Naive thymus-derived CD4-positive, alpha-beta T cell (primary cell): Measurements from ENCODE around the gene COL5A1. TPM values are rescaled to one million over a fixed set of nuclear protein-coding genes. Genes with fewer than 3 reads are reported as not detected.

Experiments
- ATAC-seq: fragments of 150-1000 bp; cut with Tn5 transposase; 2 replicates; pipeline ENCODE4 v1.10.0; 2021; ENCODE audit warnings: mild to moderate bottlenecking, moderate library complexity
- CTCF ChIA-PET: fragments of 350-600 bp; sonication (Branson Sonifier 250); formaldehyde crosslinking; loops from one replicate; lab custom pipeline; 2021; ENCODE audit warnings: antibody characterized with exemption; lab: Charles Lee
- POLR2A ChIA-PET: fragments of 350-600 bp; sonication (Branson Sonifier 250); formaldehyde crosslinking; loops from one replicate; lab custom pipeline; 2021; ENCODE audit warnings: antibody characterized with exemption, inconsistent platforms; lab: Charles Lee
- DNase-seq, 9 donors: peaks; one replicate each; pipeline versions ENCODE4 v3.0.0 to v3.0.0-alpha.2; 2020 to 2022; ENCODE audit warnings: mixed read lengths in 1 of 9
- H3K27ac ChIP-seq: one replicate; pipeline ENCODE4 v1.7.0; 2013; ENCODE audit warnings: mild to moderate bottlenecking, low read depth, low read length, moderate library complexity
- H3K27me3 ChIP-seq, 2 donors: one replicate each; pipeline ENCODE4 v1.7.0; 2013; ENCODE audit warnings: low read length in 2 of 2, mild to moderate bottlenecking in 2 of 2, moderate library complexity in 2 of 2; ENCODE audit not compliant: control insufficient read depth in 2 of 2, insufficient read depth in 2 of 2
- H3K36me3 ChIP-seq, 3 experiments: 1 replicate in 2 of 3; 2 replicates in 1 of 3; pipeline ENCODE4 v1.7.0; 2013; ENCODE audit warnings: low read length in 3 of 3, mild to moderate bottlenecking in 3 of 3, moderate library complexity in 1 of 3; ENCODE audit not compliant: insufficient read depth in 3 of 3, control insufficient read depth in 2 of 3
- H3K4me1 ChIP-seq, 2 donors: one replicate each; pipeline ENCODE4 v1.7.0; 2013; ENCODE audit warnings: low read length in 2 of 2, mild to moderate bottlenecking in 2 of 2, moderate library complexity in 1 of 2; ENCODE audit not compliant: control insufficient read depth in 2 of 2, insufficient read depth in 2 of 2
- H3K4me3 ChIP-seq: 2 replicates; pipeline ENCODE4 v1.7.0; 2013; ENCODE audit warnings: mild to moderate bottlenecking, low read length
- H3K9me3 ChIP-seq, 3 experiments: 1 replicate in 2 of 3; 2 replicates in 1 of 3; pipeline ENCODE4 v1.7.0; 2013; ENCODE audit warnings: low read length in 3 of 3; ENCODE audit not compliant: control insufficient read depth in 2 of 3
- H3K27ac Mint-ChIP-seq, 9 donors: one replicate each; pipeline ENCODE4 v1.8.0; 2020 to 2022; ENCODE audit warnings: mixed read lengths in 9 of 9, mild to moderate bottlenecking in 8 of 9, moderate library complexity in 5 of 9, inconsistent platforms in 2 of 9
- H3K27me3 Mint-ChIP-seq, 5 donors: one replicate each; pipeline ENCODE4 v1.8.0; 2021 to 2022; ENCODE audit warnings: mixed read lengths in 5 of 5, mild to moderate bottlenecking in 1 of 5
- H3K36me3 Mint-ChIP-seq, 5 donors: one replicate each; pipeline ENCODE4 v1.8.0; 2020 to 2022; ENCODE audit warnings: mixed read lengths in 5 of 5, mild to moderate bottlenecking in 3 of 5, inconsistent platforms in 1 of 5
- H3K4me1 Mint-ChIP-seq, 7 donors: one replicate each; pipeline ENCODE4 v1.8.0; 2020 to 2022; ENCODE audit warnings: mixed read lengths in 7 of 7, mild to moderate bottlenecking in 3 of 7, inconsistent platforms in 1 of 7
- H3K4me3 Mint-ChIP-seq, 10 donors: one replicate each; pipeline ENCODE4 v1.8.0; 2020 to 2022; ENCODE audit warnings: mild to moderate bottlenecking in 10 of 10, mixed read lengths in 10 of 10, moderate library complexity in 6 of 10, inconsistent platforms in 2 of 10
- H3K9me3 Mint-ChIP-seq, 11 donors: one replicate each; pipeline ENCODE4 v1.8.0; 2020 to 2022; ENCODE audit warnings: mixed read lengths in 11 of 11, mild to moderate bottlenecking in 4 of 11, inconsistent platforms in 1 of 11, moderate library complexity in 1 of 11
- intact Hi-C, 2 donors: fragments of 100-400 bp; cut with micrococcal nuclease; formaldehyde crosslinking; loops; one replicate each; pipeline ENCODE4 v1.15.1; 2023
- polyA plus RNA-seq, 2 donors: library from polyadenylated mRNA; unstranded; fragments of 300-500 nt; fragmentation: Illumina TruSeq; gene quantifications; one replicate each; pipeline ENCODE4 v1.2.3, GENCODE V29; 2021
- total RNA-seq, 6 experiments: library from RNA in 5 of 6; stranded (reverse) in 5 of 6; gene quantifications; 1 replicate in 5 of 6; 2 replicates in 1 of 6; pipeline ENCODE4 v1.2.3 and lab custom pipeline; 2021 to 2026

Gene COL5A1
- total and polyA plus RNA-seq, 7 experiments from 2014 or later, result 0.16 to 0.56 (median 0.24) TPM; not detected in 2

DNA sequence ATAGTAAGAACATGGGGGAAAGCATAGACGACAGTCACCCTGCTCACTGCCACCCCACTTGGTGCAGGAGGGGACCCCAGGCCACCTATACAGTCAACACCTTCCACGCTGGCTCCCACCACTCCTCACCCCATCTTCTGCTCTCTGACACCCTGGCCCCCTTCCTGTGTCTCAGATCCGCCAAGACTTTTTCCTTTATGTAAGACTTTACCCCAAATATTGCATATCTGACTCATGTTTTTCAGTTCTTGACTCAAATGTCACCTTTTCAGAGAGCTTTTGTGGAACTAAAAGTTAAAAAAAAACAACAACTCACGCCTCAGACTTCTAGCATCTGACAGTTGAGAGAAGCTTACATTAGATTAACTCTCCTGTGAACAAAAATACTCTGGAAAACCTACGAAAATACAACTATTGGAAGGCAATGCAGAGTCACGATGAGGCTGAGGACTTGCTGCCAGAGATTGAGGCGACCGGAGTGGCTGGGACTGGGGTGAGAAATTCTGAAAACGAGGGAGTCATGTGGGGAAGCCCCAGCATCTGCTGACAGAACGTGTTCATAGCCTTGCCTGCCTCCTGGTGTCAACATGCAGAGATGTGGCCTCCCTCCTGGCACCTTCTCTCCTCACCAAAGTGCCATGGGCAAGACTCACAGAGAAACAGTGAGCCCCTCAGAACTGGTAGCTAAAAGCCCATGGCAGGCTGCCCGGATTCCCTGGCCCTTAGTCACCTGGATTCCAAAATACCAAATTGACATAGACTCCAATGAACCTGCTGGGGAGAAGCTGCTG lies 216.6 kb downstream of the COL5A1 start:
- CTCF ChIA-PET, result no interaction called here
- H3K4me3 Mint-ChIP-seq, result no peak overlapping the region
- no peak overlapping the region for H3K4me3 ChIP-seq
- no peaks in the 10 kb centered on the region for H3K4me1 ChIP-seq
- H3K27me3 ChIP-seq, result no peaks in the 10 kb centered on the region
- no peaks in the 10 kb centered on the region for H3K36me3 ChIP-seq
- H3K27me3 Mint-ChIP-seq, result peaks cover 0 to 46% (median 9%) of the 10 kb centered on the region in 5 donors
- no peak overlapping the region for H3K27ac ChIP-seq
- peaks cover 0 to 16% (median 5%) of the 10 kb centered on the region in 11 donors for H3K9me3 Mint-ChIP-seq
- H3K4me1 Mint-ChIP-seq, result peaks cover 0 to 5% (median 0%) of the 10 kb centered on the region in 7 donors
- intact Hi-C loops, result no loop called here
- H3K36me3 Mint-ChIP-seq, result no peaks in the 10 kb centered on the region
- peak in 1 of 9 donors; percentile 37 for DNase-seq
- H3K27ac Mint-ChIP-seq, result peak overlapping the region in 1 of 9 donors; percentile 68
- no peak for ATAC-seq
- POLR2A ChIA-PET, result no interaction called here
- H3K9me3 ChIP-seq, result no peaks in the 10 kb centered on the region

DNA sequence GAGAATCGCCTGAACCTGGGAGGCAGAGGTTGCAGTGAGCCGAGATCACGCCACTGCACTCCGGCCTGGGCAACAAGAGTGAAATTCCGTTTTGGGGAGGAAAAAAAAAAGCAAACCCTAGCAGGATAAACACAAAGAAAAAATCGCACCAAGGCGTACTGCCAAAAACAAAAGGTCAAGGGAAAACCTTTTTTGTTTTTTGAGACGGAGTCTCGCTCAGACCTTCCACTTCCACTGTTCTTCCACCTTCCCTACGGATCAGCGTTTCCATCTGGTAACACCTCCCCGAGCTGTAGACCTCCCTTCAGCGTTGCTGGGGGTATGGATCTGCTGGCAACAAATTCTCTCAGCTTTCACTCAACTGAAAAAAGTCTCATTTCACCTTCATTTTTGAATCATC lies 218.9 kb downstream of the COL5A1 start:
- CTCF ChIA-PET, result no interaction called here
- Histone ChIP-seq H3K36me3 (no peaks in the 10 kb centered on the region), H3K27me3 (no peaks in the 10 kb centered on the region), H3K27ac (no peak overlapping the region), H3K9me3 (no peaks in the 10 kb centered on the region), H3K4me1 (no peaks in the 10 kb centered on the region), H3K4me3 (no peak overlapping the region)
- no peak overlapping the region for H3K4me3 Mint-ChIP-seq
- peaks cover 0 to 39% (median 9%) of the 10 kb centered on the region in 5 donors for H3K27me3 Mint-ChIP-seq
- DNase-seq (no peak), ATAC-seq (no peak)
- peaks cover 0 to 5% (median 0%) of the 10 kb centered on the region in 7 donors for H3K4me1 Mint-ChIP-seq
- H3K27ac Mint-ChIP-seq, result no peak overlapping the region
- H3K36me3 Mint-ChIP-seq, result no peaks in the 10 kb centered on the region
- intact Hi-C loops, result no loop called here
- peaks cover 0 to 16% (median 5%) of the 10 kb centered on the region in 11 donors for H3K9me3 Mint-ChIP-seq
- POLR2A ChIA-PET, result no interaction called here

DNA sequence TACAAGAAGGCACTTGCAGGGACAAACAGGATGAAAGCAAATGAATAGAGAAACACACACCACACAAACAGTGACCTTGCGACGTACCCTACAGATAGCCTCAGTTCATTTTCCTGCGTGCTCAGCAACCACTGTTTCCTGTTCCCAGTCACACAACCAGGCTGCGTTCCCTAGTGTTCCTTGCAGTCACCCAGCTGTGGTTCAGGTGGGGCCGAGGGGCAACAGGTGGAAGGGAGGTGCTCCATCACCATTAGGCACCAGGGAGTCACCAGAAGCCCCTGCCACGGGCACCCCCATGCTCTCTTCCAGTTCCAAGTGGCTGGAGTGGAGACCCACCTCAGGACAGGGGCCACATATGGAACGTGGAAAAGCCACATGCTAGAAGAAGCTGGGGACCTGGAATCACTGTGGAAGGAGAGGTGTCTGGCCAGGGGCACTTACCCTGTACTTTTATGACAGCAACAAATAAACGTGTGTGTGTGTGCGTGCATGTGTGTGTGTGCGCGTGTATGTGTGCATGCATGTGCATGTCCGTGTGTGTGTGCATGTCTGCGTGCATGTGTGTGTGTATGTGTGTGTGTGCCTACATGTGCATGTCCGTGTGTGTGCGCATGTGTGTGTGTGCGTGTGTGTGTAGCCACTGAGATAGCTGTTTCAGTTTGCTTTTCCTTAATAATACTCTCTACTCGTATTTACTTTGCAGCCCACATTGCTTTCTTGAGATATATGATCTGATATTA lies 220.2 kb downstream of the COL5A1 start:
- H3K27ac ChIP-seq, result no peak overlapping the region
- Mint-ChIP-seq H3K9me3 (peaks cover 0 to 16% (median 5%) of the 10 kb centered on the region in 11 donors), H3K4me1 (peaks cover 0 to 5% (median 0%) of the 10 kb centered on the region in 7 donors), H3K36me3 (no peaks in the 10 kb centered on the region), H3K4me3 (no peak overlapping the region), H3K27me3 (peaks cover 0 to 29% (median 4%) of the 10 kb centered on the region in 5 donors), H3K27ac (no peak overlapping the region)
- ChIA-PET CTCF (no interaction called here), POLR2A (no interaction called here)
- ATAC-seq (no peak), DNase-seq (no peak)
- H3K36me3 ChIP-seq, result no peaks in the 10 kb centered on the region
- H3K4me1 ChIP-seq, result no peaks in the 10 kb centered on the region
- H3K4me3 ChIP-seq, result no peak overlapping the region
- intact Hi-C loops, result no loop called here
- H3K27me3 ChIP-seq, result no peaks in the 10 kb centered on the region
- H3K9me3 ChIP-seq, result no peaks in the 10 kb centered on the region

DNA sequence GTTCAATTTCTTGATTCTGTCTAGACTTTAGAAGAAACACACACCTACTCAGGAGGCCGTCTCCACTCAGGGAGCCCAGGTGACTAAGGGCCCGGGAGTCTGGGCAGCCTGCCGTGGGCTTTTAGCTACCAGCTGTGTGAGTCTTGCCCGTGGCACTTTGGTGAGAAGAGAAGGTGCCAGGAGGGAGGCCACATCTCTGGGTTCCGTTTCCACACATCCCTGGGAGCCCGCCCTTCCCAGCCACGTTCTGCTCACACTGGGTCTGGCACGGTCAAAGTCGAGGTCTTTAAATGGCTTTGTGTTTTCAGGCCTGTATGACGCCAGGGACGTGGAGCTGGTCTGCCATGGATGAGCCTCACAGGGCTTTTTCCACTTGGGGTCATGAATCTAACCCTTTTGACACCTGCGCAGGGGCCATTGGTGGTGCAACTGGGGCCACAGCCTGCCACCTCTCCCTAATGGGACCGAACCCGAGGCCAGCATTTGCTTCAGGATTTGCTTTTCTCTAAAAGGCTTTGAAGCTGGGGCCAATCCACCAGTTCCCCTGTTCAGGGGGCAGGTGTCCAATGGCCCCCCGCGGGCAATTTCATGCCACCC lies 221.8 kb downstream of the COL5A1 start:
- H3K36me3 Mint-ChIP-seq, result no peaks in the 10 kb centered on the region
- CTCF ChIA-PET, result no interaction called here
- intact Hi-C loops, result no loop called here
- Histone ChIP-seq H3K27ac (no peak overlapping the region), H3K4me1 (no peaks in the 10 kb centered on the region), H3K36me3 (no peaks in the 10 kb centered on the region), H3K9me3 (no peaks in the 10 kb centered on the region), H3K4me3 (no peak overlapping the region), H3K27me3 (no peaks in the 10 kb centered on the region)
- no peaks in the 10 kb centered on the region for H3K4me1 Mint-ChIP-seq
- DNase-seq (no peak), ATAC-seq (no peak)
- POLR2A ChIA-PET, result no interaction called here
- no peak overlapping the region for H3K27ac Mint-ChIP-seq
- no peak overlapping the region for H3K4me3 Mint-ChIP-seq
- peaks cover 0 to 17% (median 0%) of the 10 kb centered on the region in 5 donors for H3K27me3 Mint-ChIP-seq
- H3K9me3 Mint-ChIP-seq, result peaks cover 0 to 12% (median 0%) of the 10 kb centered on the region in 11 donors

DNA sequence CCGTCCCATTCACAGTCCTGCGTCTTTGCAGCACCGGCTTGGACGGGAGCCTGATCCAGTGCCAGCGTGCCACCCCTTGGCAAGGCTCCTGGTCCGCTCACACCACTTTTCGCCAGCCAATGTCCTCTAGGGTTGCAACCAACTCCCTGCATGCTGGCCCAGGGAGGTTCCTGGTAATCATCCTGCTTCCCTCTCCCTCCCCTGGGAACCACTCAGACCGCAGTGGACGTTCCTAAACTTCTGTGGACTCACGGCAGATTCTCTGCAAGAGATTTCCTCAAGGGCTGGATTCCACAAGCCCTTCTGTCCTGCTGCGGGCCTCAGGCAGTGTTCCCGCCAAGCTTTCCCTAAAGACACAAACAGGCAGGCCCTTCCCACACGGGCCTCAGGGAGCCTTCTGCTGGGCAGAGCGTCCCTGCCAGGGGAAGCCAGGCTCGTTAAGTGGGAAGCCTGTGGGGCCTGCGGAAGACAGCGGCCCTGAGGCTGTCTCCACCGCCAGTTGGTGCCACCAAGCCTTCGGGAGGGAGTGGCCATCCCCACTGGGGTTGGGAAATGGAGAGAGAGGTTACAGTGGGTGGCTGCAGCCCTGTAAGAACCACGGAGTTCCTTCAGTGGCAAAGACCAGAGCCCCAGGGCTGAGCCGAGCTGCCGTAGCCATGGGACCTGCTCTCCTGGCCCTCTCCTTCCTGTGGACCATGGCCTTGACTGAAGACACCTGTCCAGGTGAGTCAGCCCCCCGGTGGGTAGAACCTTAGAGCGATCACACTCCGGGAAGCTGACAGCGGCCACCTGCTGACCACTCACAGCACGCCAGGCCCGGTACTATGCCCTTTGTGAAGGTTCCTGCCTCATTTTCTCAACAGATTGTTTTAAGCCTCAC lies 222.6 kb downstream of the COL5A1 start:
- intact Hi-C loops, result no loop called here
- no peak for ATAC-seq

DNA sequence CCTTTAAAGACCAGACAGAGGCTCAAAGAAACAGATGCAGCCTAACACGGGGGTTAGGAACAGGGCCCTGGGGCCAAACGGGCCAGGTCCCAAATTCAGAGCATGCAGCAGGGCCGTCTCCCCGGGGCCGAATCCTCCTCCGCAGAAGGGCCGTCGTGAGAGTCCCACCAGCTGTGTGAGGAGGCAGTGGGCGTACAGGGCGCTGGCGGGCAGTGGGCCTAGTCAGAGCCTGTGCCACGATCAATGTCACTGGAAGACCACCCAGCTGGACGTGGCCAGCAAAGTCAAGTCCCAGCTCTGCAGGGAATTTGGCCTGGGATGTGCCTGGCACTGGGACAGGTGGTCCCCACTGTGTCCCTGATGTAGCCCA lies 223.2 kb downstream of the COL5A1 start:
- no peak for ATAC-seq
- no peak for DNase-seq
- Mint-ChIP-seq H3K27me3 (peaks cover 0 to 9% (median 0%) of the 10 kb centered on the region in 5 donors), H3K36me3 (no peaks in the 10 kb centered on the region), H3K4me1 (no peaks in the 10 kb centered on the region), H3K9me3 (peaks cover 0 to 11% (median 0%) of the 10 kb centered on the region in 11 donors), H3K4me3 (no peak overlapping the region), H3K27ac (no peak overlapping the region)
- Histone ChIP-seq H3K27ac (no peak overlapping the region), H3K36me3 (no peaks in the 10 kb centered on the region), H3K27me3 (no peaks in the 10 kb centered on the region), H3K9me3 (no peaks in the 10 kb centered on the region), H3K4me1 (no peaks in the 10 kb centered on the region), H3K4me3 (no peak overlapping the region)
- ChIA-PET POLR2A (no interaction called here), CTCF (no interaction called here)
- intact Hi-C loops, result no loop called here

More for the DNA sequence above, 222.6 kb downstream of the COL5A1 start:
- CTCF ChIA-PET, result no interaction called here
- H3K4me3 Mint-ChIP-seq, result no peak overlapping the region
- Histone ChIP-seq H3K36me3 (no peaks in the 10 kb centered on the region), H3K4me1 (no peaks in the 10 kb centered on the region), H3K9me3 (no peaks in the 10 kb centered on the region), H3K27me3 (no peaks in the 10 kb centered on the region), H3K27ac (no peak overlapping the region), H3K4me3 (no peak overlapping the region)
- no peaks in the 10 kb centered on the region for H3K36me3 Mint-ChIP-seq
- peaks cover 0 to 12% (median 0%) of the 10 kb centered on the region in 11 donors for H3K9me3 Mint-ChIP-seq
- no peaks in the 10 kb centered on the region for H3K4me1 Mint-ChIP-seq
- no peak for DNase-seq
- no peak overlapping the region for H3K27ac Mint-ChIP-seq
- POLR2A ChIA-PET, result no interaction called here
- peaks cover 0 to 9% (median 0%) of the 10 kb centered on the region in 5 donors for H3K27me3 Mint-ChIP-seq
